H1 (cell line): ENCODE measurements around the gene MMP7. TPM values are rescaled to one million over a fixed set of nuclear protein-coding genes. Genes with fewer than 3 reads are reported as not detected.

Experiments
- CTCF ChIA-PET: fragments of 300-600 bp; sonication (Branson Sonifier 250); formaldehyde crosslinking; loops from one replicate; lab custom pipeline; 2021; ENCODE audit not compliant: partially characterized antibody; lab: Charles Lee
- POLR2A ChIA-PET: fragments of 300-600 bp; sonication (Branson Sonifier 250); formaldehyde crosslinking; loops from one replicate; lab custom pipeline; 2021; ENCODE audit warnings: inconsistent platforms; ENCODE audit not compliant: partially characterized antibody; lab: Charles Lee
- DNase-seq, 2 experiments: peaks; one replicate each; pipeline versions ENCODE4 v3.0.0 to v3.0.0-alpha.2; 2010 to 2022; ENCODE audit warnings: low spot score in 2 of 2, low read depth in 1 of 2, mixed read lengths in 1 of 2
- FAIRE-seq: peaks from 2 replicates; lab custom pipeline; 2011; peaks lifted over from hg19 to GRCh38; lab: Jason Lieb, UNC
- H2AFZ ChIP-seq: 2 replicates; pipeline ENCODE4 v1.8.1; 2012; ENCODE audit warnings: low read length, inconsistent platforms
- H2AK5ac ChIP-seq: 2 replicates; pipeline ENCODE4 v1.6.1; 2013; ENCODE audit warnings: low read depth, low read length
- H2BK120ac ChIP-seq: replicated peaks from 2 replicates; pipeline ENCODE3; 2013; ENCODE audit warnings: low read depth, low read length, inconsistent platforms
- H2BK12ac ChIP-seq: 2 replicates; pipeline ENCODE4 v1.6.1; 2013; ENCODE audit warnings: low read depth, low read length
- H2BK15ac ChIP-seq: 2 replicates; pipeline ENCODE4 v1.6.1; 2013; ENCODE audit warnings: low read length
- H2BK20ac ChIP-seq: 2 replicates; pipeline ENCODE4 v1.6.1; 2013; ENCODE audit warnings: low read length
- H2BK5ac ChIP-seq: 2 replicates; pipeline ENCODE4 v1.6.1; 2013; ENCODE audit warnings: low read depth, low read length
- H3K14ac ChIP-seq: 2 replicates; pipeline ENCODE4 v1.6.1; 2013; ENCODE audit warnings: inconsistent platforms; ENCODE audit not compliant: insufficient read length
- H3K18ac ChIP-seq: 2 replicates; pipeline ENCODE4 v1.6.1; 2013; ENCODE audit warnings: low read length; ENCODE audit errors: extremely low read depth
- H3K23ac ChIP-seq: 2 replicates; pipeline ENCODE4 v1.6.1; 2013; ENCODE audit warnings: inconsistent platforms; ENCODE audit not compliant: insufficient read length
- H3K23me2 ChIP-seq: 2 replicates; pipeline ENCODE4 v1.6.1; 2013; ENCODE audit warnings: low read depth, low read length
- H3K27ac ChIP-seq: 2 replicates; pipeline ENCODE4 v1.6.1; 2011; ENCODE audit warnings: low read depth, low read length, inconsistent platforms
- H3K27me3 ChIP-seq, 4 experiments: replicated peaks in 1 of 4; 1 replicate in 1 of 4; 2 replicates in 3 of 4; pipeline versions ENCODE4 v1.6.1 to v1.8.1; 2011 to 2013; ENCODE audit warnings: low read length in 3 of 4, mild to moderate bottlenecking in 3 of 4, inconsistent platforms in 2 of 4, mixed read lengths in 2 of 4, moderate library complexity in 1 of 4; ENCODE audit not compliant: control insufficient read depth in 3 of 4, insufficient read depth in 3 of 4; ENCODE audit errors: extremely low read depth in 1 of 4
- H3K36me3 ChIP-seq, 4 experiments: 2 replicates each; pipeline versions ENCODE4 v1.6.1 to v1.8.1; 2011 to 2013; ENCODE audit warnings: mild to moderate bottlenecking in 4 of 4, low read length in 3 of 4, moderate library complexity in 2 of 4, control low read depth in 1 of 4, inconsistent platforms in 1 of 4; ENCODE audit not compliant: insufficient read depth in 4 of 4, control insufficient read depth in 2 of 4
- H3K4ac ChIP-seq: replicated peaks from 2 replicates; pipeline ENCODE3; 2013; ENCODE audit warnings: low read length, low read depth, mixed read lengths, inconsistent platforms; ENCODE audit not compliant: insufficient read length
- H3K4me1 ChIP-seq, 4 experiments: replicated peaks in 1 of 4; 1 replicate in 1 of 4; 2 replicates in 3 of 4; pipeline versions ENCODE4 v1.6.1 to v1.8.1; 2011 to 2013; ENCODE audit warnings: low read length in 3 of 4, inconsistent platforms in 2 of 4, mixed read lengths in 1 of 4; ENCODE audit not compliant: insufficient read depth in 4 of 4, control insufficient read depth in 3 of 4
- H3K4me2 ChIP-seq, 2 experiments: 2 replicates each; pipeline versions ENCODE4 v1.6.1 to v1.8.1; 2011 to 2013; ENCODE audit warnings: low read depth in 2 of 2, low read length in 2 of 2, control low read depth in 1 of 2, inconsistent platforms in 1 of 2, mild to moderate bottlenecking in 1 of 2; ENCODE audit not compliant: insufficient read depth in 1 of 2
- H3K4me3 ChIP-seq, 4 experiments: fragments of 200-600, 300-600 bp in 1 of 4; sonication (generic), shearing (Covaris generic), sonication (Bioruptor Twin) in 1 of 4; 2 replicates each; pipeline versions ENCODE4 v1.5.1 to v1.8.1; 2011 to 2016; ENCODE audit warnings: low read length in 4 of 4, low read depth in 3 of 4, control low read depth in 2 of 4, inconsistent platforms in 2 of 4, mild to moderate bottlenecking in 2 of 4, mixed read lengths in 1 of 4, moderate library complexity in 1 of 4; ENCODE audit not compliant: insufficient read depth in 2 of 4; ENCODE audit errors: extremely low read depth in 1 of 4
- H3K56ac ChIP-seq: replicated peaks from 2 replicates; pipeline ENCODE3; 2013; ENCODE audit warnings: low read depth, mild to moderate bottlenecking, mixed read lengths, low read length, inconsistent platforms; ENCODE audit not compliant: insufficient read length
- H3K79me1 ChIP-seq: 2 replicates; pipeline ENCODE4 v1.6.1; 2013; ENCODE audit warnings: low read depth, low read length, control low read depth
- H3K79me2 ChIP-seq, 2 experiments: 2 replicates each; pipeline versions ENCODE4 v1.6.1 to v1.8.1; 2012 to 2013; ENCODE audit warnings: low read length in 2 of 2, mild to moderate bottlenecking in 2 of 2, inconsistent platforms in 1 of 2; ENCODE audit not compliant: insufficient read depth in 2 of 2, control insufficient read depth in 1 of 2
- H3K9ac ChIP-seq, 4 experiments: replicated peaks in 1 of 4; 1 replicate in 1 of 4; 2 replicates in 3 of 4; pipeline versions ENCODE4 v1.6.1 to v1.8.1; 2011 to 2013; ENCODE audit warnings: low read depth in 3 of 4, low read length in 3 of 4, control low read depth in 2 of 4, mild to moderate bottlenecking in 2 of 4, moderate library complexity in 2 of 4, inconsistent platforms in 1 of 4; ENCODE audit errors: extremely low read depth in 1 of 4
- H3K9me3 ChIP-seq, 2 experiments: 2 replicates each; pipeline versions ENCODE4 v1.6.1 to v1.8.1; 2012 to 2013; ENCODE audit warnings: mild to moderate bottlenecking in 2 of 2, moderate library complexity in 2 of 2, control low read depth in 1 of 2, inconsistent platforms in 1 of 2, low read depth in 1 of 2, low read length in 1 of 2, mixed read lengths in 1 of 2; ENCODE audit not compliant: insufficient read depth in 2 of 2
- H4K20me1 ChIP-seq, 2 experiments: replicated peaks in 1 of 2; 2 replicates each; pipeline versions ENCODE3 to v1.8.1; 2011 to 2013; ENCODE audit warnings: inconsistent platforms in 2 of 2, low read length in 2 of 2, mild to moderate bottlenecking in 1 of 2; ENCODE audit not compliant: insufficient read depth in 2 of 2, control insufficient read depth in 1 of 2
- H4K5ac ChIP-seq: 2 replicates; pipeline ENCODE4 v1.6.1; 2013; ENCODE audit warnings: low read length, low read depth, mixed read lengths, inconsistent platforms; ENCODE audit not compliant: insufficient read length
- H4K8ac ChIP-seq: 2 replicates; pipeline ENCODE4 v1.8.0; 2013; ENCODE audit warnings: mild to moderate bottlenecking, moderate library complexity, low read length, inconsistent platforms; ENCODE audit not compliant: insufficient read depth; ENCODE audit errors: extremely low read depth
- H4K91ac ChIP-seq: replicated peaks from 2 replicates; pipeline ENCODE3; 2013; ENCODE audit warnings: low read length, mixed read lengths, inconsistent platforms; ENCODE audit not compliant: insufficient read length
- ATF2 ChIP-seq: IDR thresholded peaks from 2 replicates; pipeline ENCODE4 v1.6.1; 2012; ENCODE audit warnings: low read length, inconsistent platforms
- CHD2 ChIP-seq: IDR thresholded peaks from 2 replicates; pipeline ENCODE4 v1.6.1; 2012; ENCODE audit warnings: low read length, improper control_type of control experiment
- KDM5A ChIP-seq: fragments of 200-600 bp; IDR thresholded peaks from 2 replicates; pipeline ENCODE4 v1.7.1; 2012; ENCODE audit warnings: mild to moderate bottlenecking, low read length, inconsistent platforms, mixed read lengths
- NANOG ChIP-seq: IDR thresholded peaks from 2 replicates; pipeline ENCODE4 v1.6.1; 2011; ENCODE audit warnings: low read length, low read depth, mild to moderate bottlenecking, inconsistent platforms; ENCODE audit not compliant: insufficient read depth, poor library complexity, severe bottlenecking
- RAD21 ChIP-seq, 2 experiments: IDR thresholded peaks in 1 of 2; conservative IDR thresholded peaks in 1 of 2; 2 replicates each; pipeline ENCODE4 v1.6.1; 2011; ENCODE audit warnings: low read depth in 2 of 2, low read length in 2 of 2, improper control_type of control experiment in 1 of 2, inconsistent platforms in 1 of 2, mild to moderate bottlenecking in 1 of 2, moderate library complexity in 1 of 2
- RNF2 ChIP-seq: fragments of 200-900, 300-1000 bp; sonication (generic); IDR thresholded peaks from 2 replicates; pipeline ENCODE4 v1.7.1; 2016; ENCODE audit warnings: borderline replicate concordance, low read depth, mild to moderate bottlenecking, antibody characterized with exemption, low read length; ENCODE audit not compliant: poor library complexity, severe bottlenecking; ENCODE audit errors: missing control alignments
- SIX5 ChIP-seq: IDR thresholded peaks from 2 replicates; pipeline ENCODE4 v1.6.1; 2011; ENCODE audit warnings: mild to moderate bottlenecking, low read depth, low read length
- SUZ12 ChIP-seq: fragments of 200-600 bp; sonication (generic); IDR thresholded peaks from 2 replicates; pipeline ENCODE4 v1.6.1; 2012; ENCODE audit warnings: mild to moderate bottlenecking, inconsistent platforms, low read length, moderate library complexity, mixed read lengths
- TAF1 ChIP-seq: IDR thresholded peaks from 2 replicates; pipeline ENCODE4 v1.6.1; 2011; ENCODE audit warnings: mild to moderate bottlenecking, low read depth, low read length
- USF2 ChIP-seq: IDR thresholded peaks from 2 replicates; pipeline ENCODE4 v1.6.1; 2011; ENCODE audit warnings: low read length, improper control_type of control experiment
- WGBS, 2 experiments: shearing (Covaris generic) in 1 of 2; methylation state at CpG; one replicate each; pipeline versions ENCODE4 v1.1.6 to v1.1.7; 2013 to 2015; ENCODE audit warnings: low lambda C conversion rate in 2 of 2, mixed read lengths in 2 of 2, inconsistent platforms in 1 of 2, low coverage in 1 of 2, missing lambda C conversion rate in 1 of 2; ENCODE audit not compliant: insufficient replicate concordance in 2 of 2, insufficient coverage in 1 of 2, insufficient read length in 1 of 2; ENCODE audit errors: extremely low coverage in 1 of 2, missing lambda C conversion rate in 1 of 2; 5-methylcytosine and 5-hydroxymethylcytosine counted together
- polyA plus RNA-seq, 7 experiments: library from polyadenylated mRNA; depleted of rRNA in 3 of 7; stranded (reverse) in 5 of 7; unstranded in 2 of 7; fragments of >200 nt in 5 of 7; fragments of 200-250 nt in 2 of 7; gene quantifications; 1 replicate in 5 of 7; 2 replicates in 1 of 7; 4 replicates in 1 of 7; pipeline versions ENCODE4 v1.2.1 to v1.2.3, GENCODE V29; 2011 to 2013; ENCODE audit warnings: missing spikeins in 2 of 7, mixed read lengths in 2 of 7
- total RNA-seq: library from RNA; stranded (reverse); fragmentation: NEBNext Ultra II Directional; extraction: Animal tissue kit (Norgen Biotek cat#: 25700); gene quantifications from 2 replicates; pipeline ENCODE4 v1.2.1, GENCODE V29; 2021

Gene MMP7
- total and polyA plus RNA-seq, 2 of the 8 experiments (the other 6 are each of a cell fraction or from before 2014, with no cell fraction given), result not detected

GRCh38 chr11:102555091-102555490, 24.5 kb upstream of the MMP7 start:
- DNase-seq (no peak), FAIRE-seq (no peak)
- Histone ChIP-seq H3K14ac (no peak overlapping the region), H3K4me1 (peaks cover 0 to 2% (median 0%) of the 10 kb centered on the region in 4 experiments; a peak in 1 of 7 replicates), H4K91ac (no peak overlapping the region), H3K79me1 (no peaks in the 10 kb centered on the region), H3K56ac (no peak overlapping the region), H3K27ac (no peak overlapping the region), H4K5ac (no peak overlapping the region), H3K9ac (no peak overlapping the region), H4K8ac (no peak overlapping the region), H3K36me3 (no peaks in the 10 kb centered on the region; a peak in 1 of 8 replicates), H3K4ac (no peak overlapping the region), H3K9me3 (no peaks in the 10 kb centered on the region), H2BK120ac (no peak overlapping the region), H2BK15ac (no peak overlapping the region), H4K20me1 (no peaks in the 10 kb centered on the region), H2BK20ac (no peak overlapping the region), H3K4me2 (no peak overlapping the region), H2AFZ (no peak overlapping the region), H3K23me2 (no peaks in the 10 kb centered on the region), H3K27me3 (no peaks in the 10 kb centered on the region), H2BK12ac (no peak overlapping the region), H3K18ac (no peak overlapping the region), H2BK5ac (no peak overlapping the region), H3K79me2 (no peaks in the 10 kb centered on the region), H3K4me3 (no peak overlapping the region), H2AK5ac (no peak overlapping the region), H3K23ac (no peak overlapping the region)
- ChIA-PET POLR2A (no interaction called here), CTCF (interaction anchor here (1.0 to 2.7 kb wide), 4 partner anchors 12 to 111 kb away, joined by 3 to 16 read pairs (median 4); no protein-coding TSS in a partner anchor)
- 89% methylated on average over 3 of the region's 3 CpGs; no CpG with 5 or more reads in 1 of the 2 experiments for WGBS, 2 experiments
- TF ChIP-seq SIX5 (no peak), RNF2 (no peak), ATF2 (no peak), KDM5A (no peak), SUZ12 (no peak), TAF1 (no peak), CHD2 (no peak), RAD21 (IDR thresholded peaks at IDR 0.05 in 1 of 2, conservative IDR thresholded peaks at IDR 0.05 in 1 of 2; ENCODE audit: low read depth in 2 of 2, low read length in 2 of 2) (no peak), NANOG (no peak), USF2 (no peak)
